B cell (primary cell): Measurements from ENCODE around the gene MTX2. TPM values are rescaled to one million over a fixed set of nuclear protein-coding genes. Genes with fewer than 3 reads are reported as not detected.

Source experiments
- ATAC-seq: fragments of 200-7000 bp; cut with Tn5 transposase; one replicate; pipeline ENCODE4 v1.10.0; 2021; ENCODE audit warnings: low read depth, mild to moderate bottlenecking, moderate number of reproducible peaks, moderate library complexity
- CTCF ChIA-PET: fragments of 350-600 bp; sonication (Branson Sonifier 250); formaldehyde crosslinking; loops from one replicate; lab custom pipeline; 2021; ENCODE audit warnings: antibody characterized with exemption, inconsistent platforms; lab: Charles Lee
- POLR2A ChIA-PET: fragments of 350-600 bp; sonication (Branson Sonifier 250); formaldehyde crosslinking; loops from one replicate; lab custom pipeline; 2021; ENCODE audit warnings: antibody characterized with exemption; lab: Charles Lee
- DNase-seq: peaks from one replicate; pipeline ENCODE4 v3.0.0; 2013
- H2AFZ ChIP-seq: 2 replicates; pipeline ENCODE4 v1.6.1; 2012; ENCODE audit warnings: mild to moderate bottlenecking, low read depth, low read length; ENCODE audit not compliant: insufficient read depth, poor library complexity, severe bottlenecking
- H3K27ac ChIP-seq, 2 donors: 1 replicate in 1 of 2; 2 replicates in 1 of 2; pipeline ENCODE4 v1.5.1; 2012 to 2013; ENCODE audit warnings: low read length in 2 of 2, mild to moderate bottlenecking in 2 of 2, moderate library complexity in 1 of 2
- H3K27me3 ChIP-seq, 4 experiments: fragments of 200-600 bp in 1 of 4; sonication (generic) in 1 of 4; replicated peaks in 1 of 4; 1 replicate in 2 of 4; 2 replicates in 2 of 4; pipeline versions ENCODE4 v1.6.1 to v1.7.0; 2013 to 2016; ENCODE audit warnings: low read length in 3 of 4, mild to moderate bottlenecking in 2 of 4, mixed read lengths in 1 of 4, moderate library complexity in 1 of 4; ENCODE audit not compliant: insufficient read depth in 4 of 4, control insufficient read depth in 3 of 4; ENCODE audit errors: control extremely low read depth in 1 of 4
- H3K36me3 ChIP-seq, 2 experiments: replicated peaks in 1 of 2; 1 replicate in 1 of 2; 2 replicates in 1 of 2; pipeline versions ENCODE4 v1.6.1 to v1.7.1; 2013; ENCODE audit warnings: low read length in 1 of 2; ENCODE audit not compliant: insufficient read depth in 2 of 2, control insufficient read depth in 1 of 2; ENCODE audit errors: control extremely low read depth in 1 of 2, extremely low read depth in 1 of 2
- H3K4me1 ChIP-seq, 2 donors: fragments of 200-600 bp in 1 of 2; sonication (generic) in 1 of 2; 1 replicate in 1 of 2; 2 replicates in 1 of 2; pipeline versions ENCODE4 v1.5.1 to v1.6.1; 2013 to 2017; ENCODE audit warnings: low read length in 2 of 2; ENCODE audit not compliant: control insufficient read depth in 2 of 2, insufficient read depth in 2 of 2
- H3K4me2 ChIP-seq: replicated peaks from 2 replicates; pipeline ENCODE3; 2012; ENCODE audit warnings: mild to moderate bottlenecking, low read depth, low read length; ENCODE audit not compliant: poor library complexity, severe bottlenecking
- H3K4me3 ChIP-seq, 5 experiments: fragments of 200-600 bp in 1 of 5; sonication (generic) in 1 of 5; 1 replicate in 3 of 5; 2 replicates in 2 of 5; pipeline versions ENCODE4 v1.5.1 to v1.7.0; 2011 to 2016; ENCODE audit warnings: low read length in 4 of 5, mild to moderate bottlenecking in 4 of 5, low read depth in 2 of 5, control low read depth in 1 of 5, moderate library complexity in 1 of 5; ENCODE audit not compliant: insufficient read depth in 1 of 5; ENCODE audit errors: control extremely low read depth in 1 of 5, extremely low read depth in 1 of 5
- H3K79me2 ChIP-seq: fragments of 200-600 bp; sonication (generic); one replicate; pipeline ENCODE4 v1.6.0; 2016; ENCODE audit warnings: low read length; ENCODE audit not compliant: control insufficient read depth, insufficient read depth
- H3K9ac ChIP-seq: fragments of 200-600 bp; sonication (generic); 2 replicates; pipeline ENCODE4 v1.6.1; 2017; ENCODE audit warnings: mild to moderate bottlenecking, low read length, moderate library complexity
- H3K9me3 ChIP-seq, 3 donors: one replicate each; pipeline versions ENCODE4 v1.6.1 to v1.7.1; 2013; ENCODE audit warnings: low read length in 2 of 3; ENCODE audit not compliant: control insufficient read depth in 2 of 3, insufficient read depth in 1 of 3; ENCODE audit errors: control extremely low read depth in 1 of 3
- H4K20me1 ChIP-seq: 2 replicates; pipeline ENCODE4 v1.6.0; 2012; ENCODE audit warnings: mild to moderate bottlenecking, low read length; ENCODE audit not compliant: insufficient read depth, control insufficient read depth, poor library complexity, severe bottlenecking
- H3K27ac Mint-ChIP-seq: one replicate; pipeline ENCODE4 v1.8.0; 2021; ENCODE audit warnings: mixed read lengths
- H3K27me3 Mint-ChIP-seq: one replicate; pipeline ENCODE4 v1.8.0; 2021; ENCODE audit warnings: mixed read lengths
- H3K4me1 Mint-ChIP-seq: one replicate; pipeline ENCODE4 v1.8.0; 2021; ENCODE audit warnings: mixed read lengths
- H3K4me3 Mint-ChIP-seq: one replicate; pipeline ENCODE4 v1.8.0; 2021; ENCODE audit warnings: mixed read lengths
- H3K9me3 Mint-ChIP-seq: one replicate; pipeline ENCODE4 v1.8.0; 2022; ENCODE audit warnings: mixed read lengths; ENCODE audit not compliant: insufficient read depth
- EZH2 ChIP-seq: IDR thresholded peaks from 2 replicates; pipeline ENCODE4 v1.6.1; 2012; ENCODE audit warnings: borderline replicate concordance, low read depth, mild to moderate bottlenecking, moderate library complexity, low read length; ENCODE audit not compliant: insufficient read depth, poor library complexity, severe bottlenecking
- WGBS: methylation state at CpG from one replicate; pipeline ENCODE4 v1.1.5; 2013; ENCODE audit warnings: missing lambda C conversion rate; ENCODE audit not compliant: insufficient coverage; 5-methylcytosine and 5-hydroxymethylcytosine counted together
- intact Hi-C: fragments of 100-400 bp; cut with micrococcal nuclease; formaldehyde crosslinking; loops from one replicate; pipeline ENCODE4 v1.10.0; 2022
- polyA plus RNA-seq: library from polyadenylated mRNA; depleted of rRNA; stranded (reverse); fragments of >200 nt; gene quantifications from 2 replicates; pipeline ENCODE4 v1.2.3, GENCODE V29; 2012
- total RNA-seq, 2 donors: library from RNA; stranded (reverse); fragments of 120-200 nt in 1 of 2; gene quantifications; 1 replicate in 1 of 2; 2 replicates in 1 of 2; pipeline versions ENCODE4 v1.2.3 to v1.2.4, GENCODE V29; 2013 to 2022
- TF ChIP-seq, protein P1 (sequence below): fragments of 200-600 bp; IDR thresholded peaks from one replicate; pipeline ENCODE4 v1.8.0; 2022; ENCODE audit warnings: antibody characterized with exemption, mild to moderate bottlenecking

The MTX2 gene
- total and polyA plus RNA-seq, 2 donors (not counting 1 experiment from before 2014, with no cell fraction given), result 11.2 to 11.5 TPM

DNA sequence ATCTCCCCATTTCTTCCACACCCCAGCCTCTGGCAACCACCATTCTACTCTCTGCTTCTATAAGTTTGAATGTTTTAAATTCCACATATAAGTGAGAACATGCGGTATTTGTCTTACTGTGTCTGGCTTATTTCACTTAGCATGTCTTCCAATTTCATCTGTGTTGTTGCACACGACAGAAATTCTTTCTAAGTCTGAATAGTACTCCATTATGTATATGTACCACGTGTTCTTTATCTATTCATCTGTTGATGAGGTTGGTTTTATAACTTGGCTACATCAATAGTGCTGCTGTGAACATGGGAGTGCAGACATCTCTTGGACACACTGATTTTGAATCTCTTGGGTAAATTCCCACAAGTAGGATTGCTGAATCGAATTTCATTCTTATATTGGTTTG lies 31.8 kb upstream of the MTX2 start:
- no peak overlapping the region for H3K4me2 ChIP-seq
- no peaks in the 10 kb centered on the region for H3K9me3 ChIP-seq
- H3K9ac ChIP-seq, result no peak overlapping the region
- no peak overlapping the region for H3K27ac Mint-ChIP-seq
- WGBS, result 100% methylated on average over 1 of the region's 4 CpGs
- H4K20me1 ChIP-seq, result no peaks in the 10 kb centered on the region
- H3K27me3 ChIP-seq, result peaks cover 0 to 19% (median 6%) of the 10 kb centered on the region in 4 experiments
- intact Hi-C loops, result no loop called here
- DNase-seq, result no peak
- H3K79me2 ChIP-seq, result no peaks in the 10 kb centered on the region
- H3K9me3 Mint-ChIP-seq, result no peaks in the 10 kb centered on the region
- no peaks in the 10 kb centered on the region for H3K4me1 ChIP-seq
- H3K4me1 Mint-ChIP-seq, result no peaks in the 10 kb centered on the region
- H3K36me3 ChIP-seq, result no peaks in the 10 kb centered on the region
- ChIA-PET POLR2A (no interaction called here), CTCF (no interaction called here)
- H3K4me3 Mint-ChIP-seq, result no peak overlapping the region
- H3K27ac ChIP-seq, result no peak overlapping the region
- H3K27me3 Mint-ChIP-seq, result peaks cover 37% of the 10 kb centered on the region
- no peak overlapping the region for H2AFZ ChIP-seq
- TF ChIP-seq, protein P1, sequence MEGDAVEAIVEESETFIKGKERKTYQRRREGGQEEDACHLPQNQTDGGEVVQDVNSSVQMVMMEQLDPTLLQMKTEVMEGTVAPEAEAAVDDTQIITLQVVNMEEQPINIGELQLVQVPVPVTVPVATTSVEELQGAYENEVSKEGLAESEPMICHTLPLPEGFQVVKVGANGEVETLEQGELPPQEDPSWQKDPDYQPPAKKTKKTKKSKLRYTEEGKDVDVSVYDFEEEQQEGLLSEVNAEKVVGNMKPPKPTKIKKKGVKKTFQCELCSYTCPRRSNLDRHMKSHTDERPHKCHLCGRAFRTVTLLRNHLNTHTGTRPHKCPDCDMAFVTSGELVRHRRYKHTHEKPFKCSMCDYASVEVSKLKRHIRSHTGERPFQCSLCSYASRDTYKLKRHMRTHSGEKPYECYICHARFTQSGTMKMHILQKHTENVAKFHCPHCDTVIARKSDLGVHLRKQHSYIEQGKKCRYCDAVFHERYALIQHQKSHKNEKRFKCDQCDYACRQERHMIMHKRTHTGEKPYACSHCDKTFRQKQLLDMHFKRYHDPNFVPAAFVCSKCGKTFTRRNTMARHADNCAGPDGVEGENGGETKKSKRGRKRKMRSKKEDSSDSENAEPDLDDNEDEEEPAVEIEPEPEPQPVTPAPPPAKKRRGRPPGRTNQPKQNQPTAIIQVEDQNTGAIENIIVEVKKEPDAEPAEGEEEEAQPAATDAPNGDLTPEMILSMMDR, result no peak
- TF ChIP-seq EZH2, result no peak
- no peak overlapping the region for H3K4me3 ChIP-seq
- no peak for ATAC-seq

DNA sequence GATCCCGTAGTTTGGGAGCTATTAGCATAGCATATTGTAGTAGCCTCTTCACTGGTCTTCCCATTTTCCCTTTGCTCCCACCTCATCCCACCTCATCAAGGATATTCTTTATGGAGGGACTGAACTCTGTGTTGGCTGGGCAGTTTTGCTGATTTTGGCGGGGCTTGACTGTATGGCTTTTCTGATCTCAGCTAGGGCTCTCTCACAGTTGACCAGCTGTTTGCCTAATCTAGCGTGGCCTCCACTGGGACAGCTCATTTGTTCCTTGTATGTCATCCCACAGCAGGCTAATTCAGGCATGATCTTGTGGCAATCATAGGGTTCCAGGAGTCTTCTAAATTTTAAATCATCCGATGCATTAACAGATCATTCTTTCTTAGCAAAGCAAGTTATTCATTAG lies 30.2 kb upstream of the MTX2 start:
- Histone ChIP-seq H3K4me1 (no peaks in the 10 kb centered on the region), H2AFZ (no peak overlapping the region), H3K4me2 (no peak overlapping the region), H3K27me3 (peaks cover 0 to 15% (median 6%) of the 10 kb centered on the region in 4 experiments), H3K27ac (no peak overlapping the region), H3K9me3 (no peaks in the 10 kb centered on the region), H3K36me3 (no peaks in the 10 kb centered on the region), H3K4me3 (no peak overlapping the region), H3K9ac (no peak overlapping the region), H3K79me2 (no peaks in the 10 kb centered on the region), H4K20me1 (no peaks in the 10 kb centered on the region)
- no peak for DNase-seq
- no peak overlapping the region for H3K27ac Mint-ChIP-seq
- H3K4me3 Mint-ChIP-seq, result no peak overlapping the region
- CTCF ChIA-PET, result no interaction called here
- peaks cover 41% of the 10 kb centered on the region for H3K27me3 Mint-ChIP-seq
- WGBS, result 90% methylated on average over 2 of the region's 4 CpGs
- intact Hi-C loops, result no loop called here
- no peak for TF ChIP-seq EZH2
- TF ChIP-seq, protein P1, result no peak
- H3K9me3 Mint-ChIP-seq, result no peaks in the 10 kb centered on the region
- POLR2A ChIA-PET, result no interaction called here
- ATAC-seq, result no peak
- no peaks in the 10 kb centered on the region for H3K4me1 Mint-ChIP-seq
